ENCODE results near the gene STUM.
A peak's percentile ranks its signal among the peaks of the same experiment; 100 is the strongest.
"Not testable (repeated sequence)": the region's sequence is repeated elsewhere in the genome, so short reads cannot be mapped to it uniquely, and the experiment has no call there.

The STUM gene

DNA sequence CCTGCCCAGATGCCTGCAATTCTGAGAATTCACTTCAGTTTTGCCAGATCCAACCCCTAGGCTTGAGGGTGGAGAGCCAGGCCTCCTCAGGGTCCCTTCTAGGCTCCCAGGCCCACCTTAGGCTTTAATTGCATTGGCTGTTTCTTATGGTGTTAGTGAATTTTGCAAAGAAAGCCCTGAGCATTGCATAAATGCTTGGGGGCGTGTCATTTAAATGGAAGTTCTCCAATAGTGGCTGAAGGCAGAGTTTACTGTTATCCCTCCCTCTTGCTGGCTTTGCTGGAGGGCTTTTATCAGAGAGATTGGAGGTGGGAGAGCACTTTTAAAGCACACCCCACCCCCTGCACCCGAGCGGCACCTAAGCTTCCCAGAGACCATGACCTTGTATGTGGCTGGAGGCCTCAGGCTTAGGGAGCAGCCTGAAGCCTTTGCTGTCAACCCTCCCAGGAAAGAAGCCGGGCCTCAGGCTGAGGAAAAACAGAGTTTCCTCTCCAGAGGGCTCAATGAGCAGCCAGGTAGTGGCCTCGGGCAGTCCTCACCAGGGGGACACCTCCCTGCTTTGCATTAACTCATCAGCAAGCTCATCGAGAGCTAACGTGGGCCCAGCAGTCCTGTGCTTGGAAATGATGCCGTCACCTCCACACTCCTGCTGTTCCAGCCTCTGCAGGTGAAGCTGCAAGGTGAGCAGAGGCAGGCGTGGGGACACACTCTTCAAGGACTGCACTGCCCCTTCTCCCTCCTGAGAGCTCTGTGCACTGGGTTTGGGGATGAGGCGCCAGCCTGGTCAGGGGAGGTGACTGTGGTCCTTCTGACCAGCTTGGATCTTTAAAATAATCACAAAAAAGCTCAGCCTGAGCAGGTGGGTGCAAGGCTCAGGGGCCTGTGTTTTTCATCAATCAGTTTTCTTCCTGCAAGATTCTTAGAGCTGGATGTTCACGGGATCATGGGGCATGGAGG lies 58.0 kb downstream of the STUM start:
- no peak for DNase-seq

DNA sequence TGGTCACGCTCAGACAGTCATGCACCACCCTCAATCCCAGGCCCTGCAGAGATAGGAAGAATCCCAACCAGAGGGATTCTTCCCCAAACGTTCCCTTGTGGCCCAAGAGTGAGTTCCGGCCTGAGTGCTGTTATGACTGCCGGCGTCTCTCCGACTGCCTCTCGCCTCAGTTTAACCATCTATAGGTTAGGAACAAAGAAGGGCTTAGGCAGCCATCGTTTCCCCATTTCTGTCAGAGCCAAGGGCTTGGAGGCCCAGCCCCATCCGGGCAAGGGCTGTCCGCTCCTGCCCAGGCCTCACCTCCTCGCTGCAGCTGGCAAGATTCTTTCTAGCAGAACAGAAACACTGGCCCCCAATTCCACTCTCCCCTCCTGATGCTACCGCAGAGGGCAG lies 58.7 kb downstream of the STUM start:
- no peak for DNase-seq

DNA sequence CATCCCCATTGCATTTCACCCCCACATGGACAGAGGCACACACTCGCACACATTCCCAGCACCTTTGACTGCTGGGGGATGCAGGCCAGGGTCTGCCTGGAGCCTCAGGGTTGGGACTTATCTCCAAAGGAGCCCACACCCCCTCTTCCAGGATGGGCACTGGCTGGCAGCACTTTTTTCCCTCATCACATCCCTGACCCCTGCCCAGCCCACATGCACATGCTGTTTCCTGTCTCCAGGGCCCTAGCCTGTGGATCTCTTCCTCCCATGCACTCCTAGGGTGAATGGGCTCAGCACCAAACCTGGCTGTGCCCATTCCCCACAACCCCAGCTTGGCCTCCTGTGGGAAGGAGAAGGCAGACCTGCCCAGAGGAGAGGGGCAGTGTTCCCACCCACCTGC lies 59.3 kb downstream of the STUM start:
- no peak for DNase-seq

DNA sequence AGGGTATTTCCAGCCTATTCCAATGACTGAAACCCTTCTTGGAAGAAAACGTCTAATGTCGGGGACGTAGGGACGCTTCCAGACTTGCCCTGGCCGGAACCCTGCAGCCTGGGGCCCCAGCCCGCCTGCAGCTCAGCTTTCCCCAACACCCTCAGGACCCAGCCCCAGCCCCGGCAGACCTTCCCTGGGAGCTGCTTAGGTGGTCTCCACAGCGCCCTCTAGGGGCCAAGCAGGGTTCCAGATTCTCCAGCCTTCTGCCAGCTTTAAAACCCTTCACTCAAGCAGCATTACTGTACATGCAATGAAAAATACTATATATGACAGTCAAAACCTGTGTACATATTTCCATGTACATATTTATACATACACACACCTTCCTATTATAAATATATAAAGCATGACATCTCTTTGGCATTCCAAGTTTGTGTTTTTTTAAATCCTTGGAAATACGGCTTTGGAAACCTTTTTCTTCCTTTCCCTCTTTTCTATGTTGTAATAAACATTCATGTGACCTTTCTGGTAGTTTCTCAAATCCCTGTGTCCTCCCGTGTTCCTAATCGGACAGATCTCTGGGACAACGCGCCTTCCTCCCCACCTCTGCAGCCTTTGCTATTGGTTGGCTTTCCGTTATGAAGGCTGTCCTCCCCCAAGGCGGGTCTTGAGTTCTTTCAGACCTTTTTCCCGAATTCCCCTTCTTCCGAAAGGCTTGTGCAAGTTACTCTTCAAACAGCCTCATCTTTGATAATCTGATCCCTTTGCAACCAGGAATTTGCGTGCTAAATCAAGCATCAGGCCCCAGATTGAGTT lies 60.3 kb downstream of the STUM start:
- peak; percentile 66 for DNase-seq

DNA sequence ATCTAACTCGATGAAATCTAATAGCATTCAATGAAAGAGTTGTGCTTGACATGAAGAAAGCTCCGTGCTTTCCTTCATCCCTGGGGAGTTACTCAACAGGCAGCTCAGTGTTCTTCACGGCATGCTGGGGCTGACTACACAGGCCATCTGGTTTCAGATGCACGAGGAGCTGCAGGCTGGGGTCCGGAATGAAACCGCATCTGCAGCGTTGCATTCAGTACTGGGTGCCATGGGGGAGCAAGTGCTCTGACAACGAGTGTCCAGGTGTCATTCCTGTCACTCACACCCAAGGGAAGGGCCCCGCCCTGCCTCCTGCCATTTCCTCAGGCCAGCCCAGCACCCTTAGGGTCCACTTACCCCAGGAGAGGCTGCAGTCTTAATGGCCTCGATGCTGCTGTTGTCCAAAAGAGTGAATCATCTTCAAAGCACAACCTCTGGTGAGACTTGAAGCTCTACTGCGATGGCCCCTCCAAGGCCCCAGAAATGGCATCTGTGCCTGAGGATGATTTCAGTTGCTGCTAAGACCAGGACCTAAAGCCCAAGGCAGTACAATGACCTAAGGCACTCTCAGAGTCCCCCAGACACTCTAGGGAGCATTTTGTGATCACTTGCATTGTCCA lies 61.4 kb downstream of the STUM start:
- no peak for DNase-seq

DNA sequence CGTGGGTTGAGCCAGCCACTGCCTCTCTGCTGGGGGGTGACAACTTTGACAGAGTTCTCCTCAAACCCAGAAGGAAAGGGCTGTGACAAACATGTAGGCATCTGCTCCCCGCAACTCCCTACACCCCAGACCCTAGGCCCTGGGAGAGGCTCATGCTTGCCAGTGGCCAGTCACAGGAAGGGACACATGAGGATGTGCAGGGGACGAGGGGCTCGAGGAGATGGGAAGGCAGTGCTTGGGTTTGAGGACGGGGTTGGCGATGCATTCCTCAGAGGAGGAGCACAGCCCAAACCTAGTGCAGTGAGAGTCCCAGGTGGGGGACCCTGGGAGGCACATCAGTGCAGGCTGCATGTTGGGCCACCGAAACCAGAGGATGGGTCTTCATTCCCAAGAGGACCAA lies 62.1 kb downstream of the STUM start:
- no peak for DNase-seq

DNA sequence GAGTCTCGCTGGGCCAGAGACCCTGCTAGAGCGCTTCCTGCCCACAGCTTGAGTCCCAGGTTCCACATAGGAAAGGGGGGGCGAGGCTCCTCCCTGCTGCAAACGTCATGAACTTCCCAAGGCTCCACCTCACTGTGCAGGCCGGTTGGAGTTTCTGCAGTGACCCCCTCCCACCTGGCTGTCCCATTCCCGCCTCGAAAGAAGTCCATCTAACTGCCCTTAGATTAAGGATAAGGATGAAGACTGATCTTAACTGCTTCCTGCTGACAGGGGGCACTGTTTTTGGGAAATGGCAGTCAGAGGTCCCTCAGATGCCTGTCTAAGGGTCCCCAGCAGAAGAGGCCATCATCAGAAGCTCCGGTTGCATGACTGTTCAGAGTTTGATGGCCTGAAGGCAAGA lies 62.7 kb downstream of the STUM start:
- no peak for DNase-seq

DNA sequence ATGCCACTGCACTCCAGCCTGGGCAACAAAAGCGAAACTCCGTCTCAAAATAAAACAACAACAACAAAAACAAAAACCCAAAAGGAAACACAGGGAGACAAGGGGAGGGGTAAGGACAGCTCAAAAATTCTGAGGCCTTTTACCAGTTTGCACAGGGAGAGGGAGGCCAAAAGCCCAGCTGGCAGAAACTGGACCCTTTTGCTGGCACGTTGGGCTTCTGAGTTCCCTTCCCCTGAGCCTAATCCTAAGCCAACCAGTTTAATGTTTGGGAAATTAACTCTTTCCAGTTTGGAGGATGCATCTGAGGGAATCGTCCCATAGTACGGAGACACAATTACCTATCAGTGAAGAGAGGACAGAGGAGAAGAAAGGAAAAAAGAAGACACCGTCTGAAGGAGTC lies 63.4 kb downstream of the STUM start:
- not testable (repeated sequence) for DNase-seq

DNA sequence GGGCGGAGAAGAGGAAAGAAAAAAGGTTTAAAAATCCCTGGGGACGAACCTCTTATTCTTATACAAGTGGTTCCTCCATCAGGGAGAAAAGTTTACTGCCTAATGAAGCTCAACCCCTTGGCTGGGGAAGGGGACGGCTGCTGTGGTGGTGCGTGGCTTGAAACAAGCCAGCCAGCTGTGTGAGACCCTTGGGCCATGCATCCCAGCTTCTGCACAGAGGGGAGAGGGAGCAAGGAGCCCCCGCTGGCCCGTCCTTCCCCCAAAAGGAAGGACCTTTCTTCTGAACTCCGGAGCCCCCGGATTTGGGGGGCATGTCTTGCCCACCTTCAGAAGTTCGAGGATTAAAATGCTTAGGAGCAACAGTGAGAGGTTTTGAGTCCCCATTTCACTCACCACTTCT lies 67.3 kb downstream of the STUM start:
- no peak for DNase-seq

DNA sequence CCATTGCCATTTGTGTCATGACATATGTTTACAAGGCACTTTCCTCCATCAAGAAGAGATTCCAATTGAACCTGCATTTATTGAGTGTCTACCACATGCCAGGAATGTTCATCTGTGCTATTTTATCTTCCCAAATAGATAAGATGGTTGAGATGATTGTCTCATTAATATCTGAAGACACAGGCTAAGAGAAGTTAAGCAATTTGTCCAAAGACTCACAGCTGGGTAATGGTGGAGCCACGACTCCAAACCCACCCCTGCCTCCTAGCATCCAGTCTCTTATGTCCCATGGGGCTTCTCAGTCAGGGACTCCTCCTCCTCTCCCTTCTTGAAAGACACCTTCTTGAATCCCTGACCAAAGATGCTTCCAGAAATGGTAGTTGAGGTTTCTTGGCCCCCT lies 68.1 kb downstream of the STUM start:
- DNase-seq, result no peak

DNA sequence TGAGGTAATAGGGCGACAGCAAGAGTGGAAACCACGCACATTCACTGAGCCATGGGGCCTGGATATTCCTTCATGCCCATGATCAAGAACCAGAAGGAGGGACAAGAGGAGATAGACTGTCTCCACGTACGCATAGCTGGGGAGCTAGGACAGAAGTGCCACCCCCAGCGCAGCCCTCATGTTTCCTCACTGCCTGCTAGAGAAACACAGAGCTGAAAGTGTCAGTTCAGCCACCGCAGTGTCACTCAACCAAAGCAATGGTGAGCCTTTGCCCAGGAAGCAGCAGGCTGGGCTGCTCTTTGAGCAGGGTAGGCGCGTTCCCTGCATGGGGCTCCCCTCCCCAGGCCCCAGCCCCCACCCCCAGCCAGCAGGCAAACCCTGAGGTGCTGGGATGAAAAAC lies 68.5 kb downstream of the STUM start:
- DNase-seq, result no peak

DNA sequence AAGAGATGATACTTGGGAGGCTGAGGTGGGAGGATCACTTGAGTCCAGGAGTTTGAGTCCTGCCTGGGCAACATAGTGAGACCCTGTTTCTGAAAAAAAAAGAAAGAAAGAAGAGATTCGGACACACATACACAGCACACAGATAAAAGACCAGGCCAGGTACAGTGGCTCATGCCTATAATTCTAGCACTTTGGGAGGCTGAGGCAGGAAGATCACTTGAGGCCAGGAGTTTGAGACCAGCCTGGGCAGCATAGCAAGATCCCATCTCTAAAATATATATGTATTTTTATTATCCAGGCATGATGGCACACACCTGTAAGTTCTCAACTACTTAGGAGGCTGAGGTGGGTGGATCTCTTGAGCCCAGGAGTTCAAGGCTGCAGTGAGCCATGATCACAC lies 69.2 kb downstream of the STUM start:
- DNase-seq, result not testable (repeated sequence)

DNA sequence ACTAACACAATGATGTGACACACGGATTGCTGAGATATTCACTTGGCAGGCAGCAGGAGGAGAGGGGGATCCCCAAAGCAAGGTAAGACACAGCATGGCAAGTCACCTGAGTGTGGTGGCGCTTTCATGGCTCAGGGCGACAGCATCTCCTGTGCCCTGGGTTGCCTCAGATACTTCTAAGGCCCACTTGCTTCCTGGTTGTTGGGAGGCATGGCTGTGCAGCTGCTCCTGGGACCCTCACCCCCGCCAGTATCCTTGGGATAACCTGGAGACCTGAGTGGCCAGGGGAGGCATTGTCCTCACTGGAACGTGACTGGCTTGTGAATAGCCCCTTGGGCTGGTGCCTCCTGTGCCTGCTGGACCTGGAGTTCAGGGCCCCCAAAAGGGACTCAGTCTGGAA lies 69.8 kb downstream of the STUM start:
- no peak for DNase-seq

DNA sequence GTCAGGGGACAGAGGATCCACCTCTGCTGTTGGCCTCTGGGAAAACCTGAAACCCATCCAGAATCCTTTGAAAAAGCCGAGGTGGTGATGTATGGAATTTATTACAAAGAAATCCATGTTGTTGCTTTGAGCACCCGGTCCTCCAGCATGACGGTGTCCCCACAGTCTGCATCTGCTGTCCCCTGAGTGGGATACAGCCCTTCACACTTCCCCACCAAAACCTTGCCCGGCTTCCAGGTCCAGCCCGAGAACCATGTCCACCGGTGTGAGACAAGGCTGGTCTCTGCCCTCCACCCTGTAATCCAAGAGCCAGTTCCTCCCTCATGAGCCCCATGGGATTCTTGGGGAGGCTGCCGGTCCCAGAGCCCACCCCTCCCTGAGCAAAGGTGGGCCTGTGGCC lies 70.5 kb downstream of the STUM start:
- no peak for DNase-seq

DNA sequence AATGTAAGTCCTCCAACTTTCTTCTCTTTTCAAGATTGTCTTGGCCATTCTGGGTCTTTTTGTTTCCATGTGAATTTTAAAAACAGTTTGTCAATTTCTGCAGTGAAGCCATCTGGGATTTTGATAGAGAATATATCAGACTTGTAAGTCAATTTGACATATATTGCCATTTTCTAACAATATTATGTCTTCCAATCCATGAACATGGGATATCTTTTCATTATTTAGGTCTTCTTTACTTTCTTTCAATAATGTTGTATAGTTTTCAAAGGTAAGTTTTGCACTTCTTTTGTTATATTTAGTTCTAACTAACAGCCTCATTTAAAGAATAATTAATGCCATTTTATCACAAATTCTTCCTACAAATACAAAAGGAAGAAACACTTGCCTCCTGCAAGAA lies 73.4 kb downstream of the STUM start:
- DNase-seq, result no peak

DNA sequence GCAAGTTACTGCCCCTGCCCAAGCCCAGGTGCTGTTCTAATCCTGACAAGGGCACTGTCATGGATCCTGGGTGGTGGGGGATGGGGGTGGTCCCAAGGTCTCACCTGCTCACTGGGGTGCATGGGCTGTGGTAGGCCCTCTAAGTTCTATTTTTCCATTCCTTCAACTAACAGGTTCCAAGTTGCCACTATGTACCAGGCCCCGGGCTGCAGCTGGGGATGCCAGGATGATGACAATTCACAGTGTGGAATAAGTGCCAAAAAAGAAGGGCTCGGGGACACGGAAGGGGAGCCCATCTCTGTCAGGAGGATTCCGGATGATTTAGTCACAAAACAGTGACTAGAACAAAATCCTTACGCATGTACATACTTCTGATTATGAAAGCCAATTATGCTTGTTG lies 76.0 kb downstream of the STUM start:
- DNase-seq, result no peak

DNA sequence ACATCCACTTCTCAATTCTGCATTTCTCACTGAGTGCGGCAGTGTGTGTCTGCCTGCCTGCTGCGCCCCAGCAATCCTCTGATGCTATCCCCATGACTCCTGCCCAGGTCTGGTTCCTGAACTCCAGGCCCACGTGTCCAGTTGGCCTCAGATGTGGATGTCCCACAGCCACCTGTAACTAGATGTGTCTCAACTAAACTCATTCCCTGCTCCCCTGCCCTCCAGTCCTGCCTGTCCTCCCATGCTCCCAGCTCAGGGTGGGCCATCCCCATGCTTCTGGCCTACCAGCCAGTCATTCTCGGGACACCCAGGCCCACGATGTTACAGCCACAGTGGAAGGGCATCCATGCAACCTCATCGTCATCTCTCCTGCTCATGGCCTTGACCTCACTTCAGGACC lies 76.8 kb downstream of the STUM start:
- DNase-seq, result no peak

DNA sequence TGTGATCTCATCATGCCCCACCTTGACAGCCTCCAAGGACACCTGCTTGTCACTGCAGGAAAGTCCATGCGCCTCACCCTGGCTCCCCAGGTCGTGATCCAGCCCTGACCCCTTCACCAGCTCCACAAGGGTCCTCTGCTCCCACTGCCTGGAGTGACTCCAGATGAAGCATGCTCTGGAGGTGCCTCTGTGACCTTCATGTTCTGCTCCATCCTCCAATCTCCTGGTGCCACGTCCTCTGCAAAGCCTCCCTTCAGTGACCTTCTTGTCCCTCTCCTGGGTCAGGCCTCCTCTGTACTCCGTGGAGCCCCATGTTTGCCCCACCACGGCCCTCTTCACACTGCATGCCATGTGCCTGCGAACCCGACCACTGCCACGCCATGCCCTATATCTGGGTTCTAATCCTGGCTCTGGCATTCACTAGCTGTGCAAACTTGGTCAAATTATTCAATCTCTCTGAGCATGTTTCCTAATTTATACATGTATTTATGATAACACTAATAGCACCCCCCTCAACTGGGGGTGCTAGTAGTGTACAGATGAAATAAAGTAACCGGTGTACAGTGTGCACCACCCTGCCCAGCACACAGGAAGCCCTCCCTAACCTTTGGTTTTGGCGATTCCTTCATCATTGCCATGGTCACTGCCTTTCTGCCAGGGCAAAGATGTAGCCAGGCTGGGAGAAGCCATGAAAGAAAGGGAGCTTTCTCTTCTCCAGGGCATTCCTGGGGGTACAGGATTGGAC lies 77.4 kb downstream of the STUM start:
- no peak for DNase-seq

DNA sequence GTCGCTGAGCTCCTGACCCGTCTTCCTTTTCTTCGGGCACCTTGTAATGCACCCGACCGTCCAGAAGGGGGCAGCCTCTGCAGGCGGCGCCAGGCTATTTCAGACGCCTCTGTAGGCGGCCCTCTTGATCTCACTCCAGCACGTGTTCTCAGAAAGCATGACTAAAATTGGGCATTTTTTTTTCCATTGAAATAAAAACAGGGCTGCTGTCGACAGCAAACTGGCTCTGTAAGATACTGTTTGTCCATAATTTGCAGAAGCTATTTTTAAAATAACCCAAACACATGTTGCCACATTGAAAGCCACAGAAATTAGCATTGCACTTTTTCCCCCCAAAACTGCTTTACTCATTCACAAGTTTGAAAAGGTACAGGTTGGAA lies 78.0 kb downstream of the STUM start:
- peak; percentile 77 to 78 for DNase-seq

DNA sequence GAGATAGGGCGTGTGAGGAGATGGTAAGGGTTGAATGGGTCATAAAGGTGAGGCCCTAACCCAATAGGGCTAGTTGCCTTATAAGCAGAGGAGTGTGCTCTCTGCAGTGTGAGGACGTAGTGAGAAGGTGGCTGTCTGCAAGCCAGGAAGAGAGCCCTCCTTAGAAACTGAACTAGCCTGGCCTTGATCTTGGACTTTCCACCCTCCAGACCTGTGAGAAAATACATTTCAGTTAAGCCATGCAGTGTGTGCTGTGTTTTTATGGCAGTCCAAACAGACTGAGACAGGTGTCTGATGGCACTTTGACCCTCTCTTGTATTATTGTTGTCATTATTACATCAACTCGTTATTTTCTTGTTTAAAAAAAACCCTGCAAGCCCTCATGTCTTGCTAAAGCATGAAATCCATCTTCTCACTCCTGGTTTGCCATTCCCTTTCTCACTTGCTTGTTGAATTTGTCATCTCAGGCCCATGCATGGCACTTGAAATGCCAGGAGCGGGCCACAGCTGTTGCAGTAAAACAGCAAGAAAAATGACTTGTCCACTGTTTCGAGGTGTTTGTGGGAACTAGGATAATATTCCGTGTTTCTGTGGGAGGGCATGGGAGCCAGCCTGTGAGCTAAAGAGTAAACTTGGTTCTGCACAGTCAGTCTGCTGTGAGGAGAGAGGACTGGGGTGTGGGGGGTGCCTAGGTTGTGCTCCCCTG lies 78.6 kb downstream of the STUM start:
- DNase-seq, result no peak

DNA sequence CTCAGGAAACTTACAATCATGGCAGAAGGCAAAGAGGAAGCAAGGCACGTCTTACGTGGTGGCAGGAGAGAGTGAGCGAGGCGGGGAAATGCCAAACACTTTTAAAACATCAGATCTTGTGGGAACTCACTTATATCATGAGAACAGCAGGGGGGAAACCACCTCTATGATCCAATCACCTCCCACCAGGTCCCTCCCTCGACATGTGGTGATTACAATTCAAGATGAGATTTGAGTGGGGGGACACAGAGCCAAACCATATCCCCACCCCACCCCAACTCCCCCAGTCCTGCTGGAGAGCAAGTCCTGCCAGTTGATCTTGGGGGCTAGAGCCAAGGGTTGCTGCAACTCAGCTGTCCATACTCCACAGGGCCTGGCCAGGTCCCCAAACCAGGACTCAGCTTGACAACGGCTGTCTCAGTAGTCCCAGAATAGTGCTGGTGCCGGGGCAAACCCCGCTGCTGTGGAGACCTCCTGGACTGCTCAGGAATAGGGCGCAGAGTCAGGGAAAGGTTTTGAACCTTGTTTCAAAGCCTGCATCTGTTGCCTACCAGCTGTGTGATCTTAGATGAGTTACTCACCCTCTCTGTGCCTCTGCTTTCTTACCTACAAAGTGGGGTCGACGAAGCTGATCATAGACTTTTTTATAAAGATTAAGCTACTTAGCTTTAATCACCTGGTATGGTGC lies 79.5 kb downstream of the STUM start:
- DNase-seq, result no peak
